ENCODE measurements around the gene CACNG4. TPM values are rescaled to one million over a fixed set of nuclear protein-coding genes. Genes with fewer than 3 reads are reported as not detected.

The CACNG4 gene
- total RNA-seq, 1 experiment from 2014 or later, result 46.3 TPM

DNA sequence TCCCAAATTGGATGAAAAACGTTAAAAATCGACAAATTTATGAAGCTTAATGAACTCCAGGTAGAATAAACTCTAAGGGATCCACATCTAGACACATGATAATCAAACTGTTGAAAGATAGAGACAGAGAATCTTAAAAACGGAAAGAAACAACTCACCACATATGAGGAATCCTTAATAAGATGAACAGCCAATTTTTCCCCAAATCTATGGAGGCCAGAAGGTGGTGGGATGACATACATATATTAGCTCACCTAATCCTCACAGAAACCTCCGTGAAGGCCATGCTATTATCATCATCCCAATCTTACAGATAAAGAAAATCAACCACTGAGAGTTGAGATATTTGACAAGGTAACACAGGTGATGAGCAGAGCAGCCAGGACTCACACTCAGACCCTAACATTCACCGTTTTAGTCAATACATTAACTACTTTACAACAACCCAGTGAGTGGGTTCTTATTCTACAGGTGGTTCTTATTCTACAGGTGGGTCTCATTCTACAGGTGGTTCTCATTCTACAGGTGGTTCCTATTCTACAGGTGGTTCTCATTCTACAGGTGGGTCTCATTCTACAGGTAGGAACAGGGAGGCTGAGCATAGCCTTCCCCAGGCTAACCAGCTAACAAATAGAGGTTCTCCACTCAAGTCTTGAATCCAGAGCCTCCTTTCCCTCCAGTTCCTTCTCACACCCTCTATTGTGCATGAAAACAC, 84.7 kb downstream of the CACNG4 start:
- ChIA-PET CTCF (no interaction called here), POLR2A (ENCODE audit: unreplicated experiment) (no interaction called here)
- H3K27ac ChIP-seq, result no peak overlapping the region
- DNase-seq, result no peak
- no peaks in the 10 kb centered on the region for H3K9me2 ChIP-seq (ENCODE audit: insufficient read depth)
- H3F3A ChIP-seq (ENCODE audit: insufficient read depth, low read depth), result no peaks in the 10 kb centered on the region
- no peak overlapping the region for H2AFZ ChIP-seq
- intact Hi-C loops (cut with micrococcal nuclease; ENCODE audit: unreplicated experiment), result no loop called here
- H3K4me1 ChIP-seq (replicated peaks; ENCODE audit: insufficient read depth), result no peaks in the 10 kb centered on the region
- H3K4me2 ChIP-seq, result no peak overlapping the region
- BruUV-seq (replicated peaks), result no TSS peak
- no peak overlapping the region for H3K4me3 ChIP-seq
- TF ChIP-seq, protein P1, sequence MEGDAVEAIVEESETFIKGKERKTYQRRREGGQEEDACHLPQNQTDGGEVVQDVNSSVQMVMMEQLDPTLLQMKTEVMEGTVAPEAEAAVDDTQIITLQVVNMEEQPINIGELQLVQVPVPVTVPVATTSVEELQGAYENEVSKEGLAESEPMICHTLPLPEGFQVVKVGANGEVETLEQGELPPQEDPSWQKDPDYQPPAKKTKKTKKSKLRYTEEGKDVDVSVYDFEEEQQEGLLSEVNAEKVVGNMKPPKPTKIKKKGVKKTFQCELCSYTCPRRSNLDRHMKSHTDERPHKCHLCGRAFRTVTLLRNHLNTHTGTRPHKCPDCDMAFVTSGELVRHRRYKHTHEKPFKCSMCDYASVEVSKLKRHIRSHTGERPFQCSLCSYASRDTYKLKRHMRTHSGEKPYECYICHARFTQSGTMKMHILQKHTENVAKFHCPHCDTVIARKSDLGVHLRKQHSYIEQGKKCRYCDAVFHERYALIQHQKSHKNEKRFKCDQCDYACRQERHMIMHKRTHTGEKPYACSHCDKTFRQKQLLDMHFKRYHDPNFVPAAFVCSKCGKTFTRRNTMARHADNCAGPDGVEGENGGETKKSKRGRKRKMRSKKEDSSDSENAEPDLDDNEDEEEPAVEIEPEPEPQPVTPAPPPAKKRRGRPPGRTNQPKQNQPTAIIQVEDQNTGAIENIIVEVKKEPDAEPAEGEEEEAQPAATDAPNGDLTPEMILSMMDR (conservative IDR thresholded peaks at IDR 0.05), result no peak
- no peaks in the 10 kb centered on the region for H3K36me3 ChIP-seq (ENCODE audit: low read depth)
- H3K27me3 ChIP-seq (ENCODE audit: insufficient read depth, low read depth), result no peaks in the 10 kb centered on the region
- no peaks in the 10 kb centered on the region for H3K79me2 ChIP-seq (ENCODE audit: low read depth)
- no peaks in the 10 kb centered on the region for H4K20me1 ChIP-seq (ENCODE audit: insufficient read depth)
- peaks cover 14% of the 10 kb centered on the region for H3K9me3 ChIP-seq (ENCODE audit: insufficient read depth, low read depth)

DNA sequence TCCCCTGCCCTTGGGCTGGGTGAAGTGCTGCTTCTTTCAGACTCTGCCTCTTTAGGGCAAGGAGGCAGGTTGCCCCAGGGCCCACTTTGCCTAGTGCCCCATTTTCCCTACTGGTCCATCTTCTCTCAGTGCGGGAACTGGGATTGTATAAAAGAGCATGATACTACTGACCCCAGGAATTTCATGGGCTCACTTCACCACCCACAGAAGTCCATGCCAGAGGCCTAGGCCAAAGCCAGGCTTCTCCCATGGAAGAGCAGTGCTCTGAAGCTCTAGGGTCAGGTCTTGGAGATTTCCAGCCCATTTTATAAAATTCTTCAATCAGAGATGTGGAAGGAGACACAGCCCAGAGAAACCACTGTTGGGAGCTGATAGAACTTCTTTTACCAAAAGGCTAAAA, 85.6 kb downstream of the CACNG4 start:
- Histone ChIP-seq H3F3A (ENCODE audit: insufficient read depth, low read depth) (no peaks in the 10 kb centered on the region), H3K27ac (no peak overlapping the region), H3K4me2 (no peak overlapping the region), H3K9me2 (ENCODE audit: insufficient read depth) (no peaks in the 10 kb centered on the region), H3K27me3 (ENCODE audit: insufficient read depth, low read depth) (no peaks in the 10 kb centered on the region), H3K36me3 (ENCODE audit: low read depth) (no peaks in the 10 kb centered on the region), H3K9me3 (ENCODE audit: insufficient read depth, low read depth) (peaks cover 14% of the 10 kb centered on the region), H2AFZ (no peak overlapping the region), H3K4me1 (replicated peaks; ENCODE audit: insufficient read depth) (no peaks in the 10 kb centered on the region), H3K79me2 (ENCODE audit: low read depth) (no peaks in the 10 kb centered on the region), H3K4me3 (no peak overlapping the region), H4K20me1 (ENCODE audit: insufficient read depth) (no peaks in the 10 kb centered on the region)
- ChIA-PET POLR2A (ENCODE audit: unreplicated experiment) (no interaction called here), CTCF (no interaction called here)
- no TSS peak for BruUV-seq (replicated peaks)
- no peak for DNase-seq
- intact Hi-C loops (cut with micrococcal nuclease; ENCODE audit: unreplicated experiment), result no loop called here
- TF ChIP-seq, protein P1 (conservative IDR thresholded peaks at IDR 0.05), result no peak
- TF ChIP-seq EZH2 (IDR thresholded peaks at IDR 0.05; ENCODE audit: low read depth), result no peak

GRCh38 chr17:67050471-67051154, 86.1 kb downstream of the CACNG4 start:
- no peak overlapping the region for H3K4me3 ChIP-seq
- H3K4me1 ChIP-seq (replicated peaks; ENCODE audit: insufficient read depth), result no peaks in the 10 kb centered on the region
- no peaks in the 10 kb centered on the region for H3K36me3 ChIP-seq (ENCODE audit: low read depth)
- POLR2A ChIA-PET (ENCODE audit: unreplicated experiment), result no interaction called here
- no peaks in the 10 kb centered on the region for H3F3A ChIP-seq (ENCODE audit: insufficient read depth, low read depth)
- H2AFZ ChIP-seq, result no peak overlapping the region
- no peaks in the 10 kb centered on the region for H4K20me1 ChIP-seq (ENCODE audit: insufficient read depth)
- no peak for TF ChIP-seq EZH2 (IDR thresholded peaks at IDR 0.05; ENCODE audit: low read depth)
- TF ChIP-seq, protein P1 (conservative IDR thresholded peaks at IDR 0.05), result no peak
- H3K27ac ChIP-seq, result no peak overlapping the region
- H3K79me2 ChIP-seq (ENCODE audit: low read depth), result no peaks in the 10 kb centered on the region
- no peak overlapping the region for H3K4me2 ChIP-seq
- no peaks in the 10 kb centered on the region for H3K27me3 ChIP-seq (ENCODE audit: insufficient read depth, low read depth)
- CTCF ChIA-PET, result no interaction called here
- peaks cover 14% of the 10 kb centered on the region for H3K9me3 ChIP-seq (ENCODE audit: insufficient read depth, low read depth)
- intact Hi-C loops (cut with micrococcal nuclease; ENCODE audit: unreplicated experiment), result no loop called here
- DNase-seq, result no peak
- no peaks in the 10 kb centered on the region for H3K9me2 ChIP-seq (ENCODE audit: insufficient read depth)
- no TSS peak for BruUV-seq (replicated peaks)

Measured in PC-9 (cell line).